GM13976 (cell line): ENCODE measurements around the gene KDR.

Experiments used
- DNase-seq: peaks from one replicate; pipeline ENCODE4 v3.0.0; 2012; ENCODE audit warnings: low spot score
- in situ Hi-C: fragments of 300-500 bp; cut with MboI; formaldehyde crosslinking; loops from one replicate; pipeline ENCODE4 v1.12.0; 2022; ENCODE audit warnings: low sequenced_read_pairs, mixed read lengths, inconsistent platforms; ENCODE audit not compliant: unreplicated experiment
- TF ChIP-seq, protein P1 (sequence below): IDR thresholded peaks from 2 replicates; pipeline ENCODE4 v1.5.1; 2012; ENCODE audit warnings: borderline replicate concordance, mild to moderate bottlenecking; ENCODE audit not compliant: insufficient read depth; ENCODE audit errors: extremely low read depth, missing control alignments, control extremely low read depth

The KDR gene

DNA sequence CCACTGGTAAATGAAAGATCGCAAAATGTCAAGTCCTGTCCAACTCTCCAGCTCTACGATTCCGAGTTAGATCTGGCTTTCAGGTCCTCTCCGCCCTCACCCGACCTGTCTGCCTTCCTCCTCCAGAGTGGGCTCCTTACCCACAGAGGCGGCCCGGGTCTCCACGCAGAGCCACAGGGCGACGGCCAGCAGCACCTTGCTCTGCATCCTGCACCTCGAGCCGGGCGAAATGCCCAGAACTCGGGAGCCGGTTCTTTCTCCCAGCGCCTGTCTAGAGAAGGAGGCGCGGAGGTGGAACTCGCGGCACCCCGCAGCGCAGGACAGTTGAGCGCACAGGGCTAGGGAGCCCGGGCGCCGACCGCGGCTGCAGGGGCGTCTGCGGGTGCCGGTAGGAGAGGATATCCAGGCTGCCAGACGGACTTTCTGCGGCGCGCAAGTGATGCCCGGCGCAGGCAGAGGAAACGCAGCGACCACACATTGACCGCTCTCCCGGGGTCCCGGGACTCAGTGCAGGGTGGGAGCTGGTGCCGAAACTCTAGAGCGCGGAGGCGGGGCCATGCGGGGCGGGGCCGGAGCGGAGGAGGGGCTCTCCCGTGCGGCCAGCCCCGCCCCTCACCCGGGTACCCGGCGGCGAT is at the start of gene KDR:
TSS of gene KDR (minus strand) at position 509 of the 635 bp plus-strand sequence. CDS start at position 207, 302 bp downstream.
- in situ Hi-C loops: no loop called here
- TF ChIP-seq, protein P1, sequence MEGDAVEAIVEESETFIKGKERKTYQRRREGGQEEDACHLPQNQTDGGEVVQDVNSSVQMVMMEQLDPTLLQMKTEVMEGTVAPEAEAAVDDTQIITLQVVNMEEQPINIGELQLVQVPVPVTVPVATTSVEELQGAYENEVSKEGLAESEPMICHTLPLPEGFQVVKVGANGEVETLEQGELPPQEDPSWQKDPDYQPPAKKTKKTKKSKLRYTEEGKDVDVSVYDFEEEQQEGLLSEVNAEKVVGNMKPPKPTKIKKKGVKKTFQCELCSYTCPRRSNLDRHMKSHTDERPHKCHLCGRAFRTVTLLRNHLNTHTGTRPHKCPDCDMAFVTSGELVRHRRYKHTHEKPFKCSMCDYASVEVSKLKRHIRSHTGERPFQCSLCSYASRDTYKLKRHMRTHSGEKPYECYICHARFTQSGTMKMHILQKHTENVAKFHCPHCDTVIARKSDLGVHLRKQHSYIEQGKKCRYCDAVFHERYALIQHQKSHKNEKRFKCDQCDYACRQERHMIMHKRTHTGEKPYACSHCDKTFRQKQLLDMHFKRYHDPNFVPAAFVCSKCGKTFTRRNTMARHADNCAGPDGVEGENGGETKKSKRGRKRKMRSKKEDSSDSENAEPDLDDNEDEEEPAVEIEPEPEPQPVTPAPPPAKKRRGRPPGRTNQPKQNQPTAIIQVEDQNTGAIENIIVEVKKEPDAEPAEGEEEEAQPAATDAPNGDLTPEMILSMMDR: no peak
- DNase-seq: no peak

DNA sequence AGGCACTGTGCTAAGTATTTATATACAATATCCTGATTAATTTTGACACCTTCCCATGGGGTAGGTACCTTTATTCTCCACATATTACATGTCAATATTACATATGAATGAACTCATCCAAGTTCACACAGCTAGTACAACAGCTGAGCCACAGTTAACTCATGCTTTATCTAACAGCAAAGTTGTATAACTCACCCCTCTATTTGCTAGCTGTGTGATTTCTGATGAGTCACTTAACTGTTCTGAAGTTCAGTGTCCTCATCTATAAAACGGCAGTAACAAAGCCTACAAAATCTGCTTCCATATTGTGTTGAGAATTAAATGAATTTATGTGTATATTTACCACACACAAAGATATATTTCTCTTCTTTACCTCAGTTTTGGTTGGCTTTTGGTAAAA is 48.2 kb upstream of the KDR start:
- in situ Hi-C loops: no loop called here
- DNase-seq: no peak
- TF ChIP-seq, protein P1: no peak

DNA sequence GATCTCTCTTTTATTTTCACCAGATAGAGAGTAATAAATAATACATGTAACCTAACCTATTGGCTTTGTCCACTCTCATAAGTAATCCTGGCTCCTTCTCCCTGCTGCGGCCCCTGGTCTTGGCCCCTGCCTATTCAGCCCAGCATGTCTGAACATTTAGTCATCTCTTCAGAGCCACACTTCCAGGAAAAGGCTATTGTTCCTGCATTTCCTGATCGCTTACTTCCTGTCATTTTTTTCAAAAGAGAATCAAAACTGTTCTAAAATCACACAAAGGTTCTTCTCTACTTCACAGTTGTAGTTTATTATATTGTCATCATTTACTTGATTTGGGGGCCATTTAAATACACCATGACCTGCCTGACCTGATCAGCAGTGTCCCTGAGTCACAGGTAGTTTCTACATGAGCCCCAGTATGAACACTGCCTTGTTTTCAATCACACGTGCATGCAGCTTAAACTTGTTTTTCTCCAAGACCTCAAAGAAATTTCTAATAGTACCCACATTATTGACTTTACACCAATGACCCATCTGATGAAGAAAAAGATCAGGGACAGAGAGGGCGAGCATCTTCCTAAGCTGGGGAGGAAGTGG is 47.4 kb upstream of the KDR start:
- in situ Hi-C loops: no loop called here
- TF ChIP-seq, protein P1: no peak
- DNase-seq: no peak

DNA sequence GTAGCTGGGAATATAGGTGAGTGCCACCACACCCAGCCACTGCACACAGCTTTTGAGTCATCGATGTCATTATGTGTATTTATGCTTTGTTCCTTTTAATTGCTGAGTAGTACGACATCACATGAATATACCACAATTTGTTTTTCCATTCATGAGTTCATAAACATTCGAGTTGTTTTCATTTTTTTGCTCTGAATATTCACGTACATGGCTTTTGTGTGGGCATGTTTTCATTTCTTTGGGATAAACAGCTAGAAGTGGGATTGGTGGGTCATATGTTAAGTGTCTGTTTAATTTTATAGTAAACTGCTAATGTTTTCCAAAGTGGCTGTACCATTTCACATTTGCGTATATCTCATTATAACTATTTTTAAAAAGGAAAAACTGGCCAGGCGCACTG is 45.1 kb upstream of the KDR start:
- DNase-seq: no peak
- TF ChIP-seq, protein P1: no peak
- in situ Hi-C loops: no loop called here

DNA sequence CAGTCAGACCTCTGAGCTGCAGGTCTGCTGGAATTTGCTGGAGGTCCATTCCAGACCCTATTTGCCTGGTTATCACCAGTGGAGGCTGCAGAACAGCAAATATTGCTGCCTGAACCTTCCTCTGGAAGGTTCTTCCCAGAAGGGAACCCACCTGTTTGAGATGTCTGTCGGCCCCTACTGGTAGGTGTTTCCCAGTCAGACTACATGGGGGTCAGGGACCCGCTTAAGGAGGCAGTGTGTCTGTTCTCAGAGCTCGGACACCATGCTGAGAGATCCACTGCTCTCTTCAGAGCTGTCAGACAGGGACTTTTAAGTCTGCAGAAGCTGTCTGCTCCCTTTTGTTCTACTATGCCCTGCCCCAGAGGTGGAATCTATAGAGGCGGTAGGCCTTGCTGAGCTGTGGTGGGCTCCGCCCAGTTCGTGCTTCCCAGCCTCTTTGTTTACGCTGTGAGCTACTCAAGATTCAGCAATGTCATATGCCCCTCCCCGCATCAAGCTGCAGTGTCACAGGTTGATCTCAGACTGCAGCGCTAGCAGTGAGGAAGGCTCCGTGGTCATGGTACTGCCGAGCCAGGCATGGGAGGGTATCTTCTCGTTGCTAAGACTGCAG is 44.1 kb upstream of the KDR start:
- no peak for DNase-seq
- in situ Hi-C loops: no loop called here
- TF ChIP-seq, protein P1: no peak

DNA sequence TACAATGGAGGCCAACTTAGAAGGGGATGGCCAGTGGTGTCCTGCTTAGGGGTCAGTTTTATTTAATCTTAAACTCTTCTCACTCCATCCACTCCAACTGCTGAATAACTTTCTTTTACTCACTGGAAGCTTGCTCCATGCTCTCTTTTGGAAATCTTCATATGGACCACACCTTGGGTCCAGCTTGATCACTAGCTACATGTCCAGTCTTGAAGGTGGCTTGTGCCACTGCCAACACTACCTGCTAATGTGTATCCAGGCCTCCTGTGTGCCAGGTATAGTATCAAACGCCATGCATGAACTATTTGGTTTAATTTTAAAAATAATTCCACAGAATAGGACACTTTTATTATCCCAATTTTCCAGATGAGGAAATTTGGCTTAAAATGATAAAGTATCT is 37.0 kb upstream of the KDR start:
- in situ Hi-C loops: no loop called here
- TF ChIP-seq, protein P1: no peak

DNA sequence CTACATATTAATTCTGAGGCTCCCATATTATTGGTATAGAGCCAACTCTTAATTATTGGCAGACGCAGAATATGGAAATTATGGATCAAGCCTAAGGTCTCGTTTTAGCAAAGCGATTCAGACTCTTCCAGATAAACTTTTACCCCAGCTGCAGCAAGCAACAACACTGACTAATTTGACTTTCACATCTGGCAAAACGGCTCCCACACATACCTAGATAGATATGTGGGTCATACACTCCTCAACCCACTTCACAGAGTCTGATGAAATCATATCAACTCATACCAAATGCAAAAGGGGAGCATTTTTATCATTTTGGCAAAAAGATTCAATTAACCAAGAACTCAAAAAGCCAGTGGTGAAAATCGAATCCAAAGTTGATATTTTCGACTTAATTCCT is 36.3 kb upstream of the KDR start:
- TF ChIP-seq, protein P1: no peak
- in situ Hi-C loops: no loop called here
- no peak for DNase-seq

More for the DNA sequence above, 37.0 kb upstream of the KDR start:
- DNase-seq: no peak
